ENCODE results near the gene MAN1C1.

MAN1C1 gene

GRCh38 chr1:25653558-25653957, 37.0 kb downstream of the MAN1C1 start:
- no peak overlapping the region for H2BK120ac ChIP-seq (ENCODE audit: low read depth, low read length)
- no peak overlapping the region for H3K9ac ChIP-seq (ENCODE audit: low read depth, low read length, poor library complexity)
- no peak overlapping the region for H2BK15ac ChIP-seq (ENCODE audit: low read length)
- H2BK12ac ChIP-seq (ENCODE audit: low read length), result no peak overlapping the region
- H3K4me2 ChIP-seq (ENCODE audit: insufficient read depth, low read length, poor library complexity, severe bottlenecking), result no peak overlapping the region
- WGBS, 2 donors (ENCODE audit: extremely low coverage in 2 of 2, insufficient read length in 2 of 2, insufficient replicate concordance in 1 of 2), result no CpG with 5 or more reads among the region's 10 CpGs
- H3K79me1 ChIP-seq (ENCODE audit: low read depth, low read length), result no peaks in the 10 kb centered on the region
- H3K9me3 ChIP-seq (replicated peaks in 1 of 2; ENCODE audit: control insufficient read depth in 2 of 2, insufficient read depth in 1 of 2, low read depth in 1 of 2, low read length in 2 of 2), result no peaks in the 10 kb centered on the region
- H3K23ac ChIP-seq (ENCODE audit: low read depth, low read length, poor library complexity), result no peak overlapping the region
- no peak overlapping the region for H3K14ac ChIP-seq (ENCODE audit: low read length)
- DNase-seq (ENCODE audit: low spot score), result no peak
- no peak overlapping the region for H3K18ac ChIP-seq (ENCODE audit: low read length)
- H3K4ac ChIP-seq (ENCODE audit: low read length), result no peak overlapping the region
- H4K91ac ChIP-seq (ENCODE audit: low read depth, low read length, poor library complexity), result no peak overlapping the region
- H2BK5ac ChIP-seq (ENCODE audit: low read length), result no peak overlapping the region
- H3K36me3 ChIP-seq (replicated peaks in 1 of 2; ENCODE audit: control insufficient read depth in 2 of 2, insufficient read depth in 2 of 2, low read length in 2 of 2), result no peaks in the 10 kb centered on the region
- H3K27ac ChIP-seq (replicated peaks; ENCODE audit: low read length), result no peak overlapping the region
- no peak overlapping the region for H3K4me3 ChIP-seq (ENCODE audit: low read length in 2 of 2)
- H2AK5ac ChIP-seq (ENCODE audit: low read depth, low read length), result no peak overlapping the region
- no peak overlapping the region for H2AFZ ChIP-seq (ENCODE audit: low read length)
- no peak overlapping the region for H4K8ac ChIP-seq (ENCODE audit: low read depth, low read length)
- peaks cover 17 to 20% of the 10 kb centered on the region in 2 donors for H3K4me1 ChIP-seq (ENCODE audit: control insufficient read depth in 2 of 2, insufficient read depth in 1 of 2, low read depth in 1 of 2, low read length in 2 of 2)
- H3K27me3 ChIP-seq (ENCODE audit: control insufficient read depth in 3 of 3, insufficient read depth in 3 of 3, low read depth in 1 of 3, low read length in 3 of 3), result no peaks in the 10 kb centered on the region

GRCh38 chr1:25654109-25654660, 37.6 kb downstream of the MAN1C1 start:
- Histone ChIP-seq H3K4me3 (ENCODE audit: low read length in 2 of 2) (no peak overlapping the region), H3K4me2 (ENCODE audit: insufficient read depth, low read length, poor library complexity, severe bottlenecking) (no peak overlapping the region), H3K4ac (ENCODE audit: low read length) (no peak overlapping the region), H3K27ac (replicated peaks; ENCODE audit: low read length) (no peak overlapping the region), H3K4me1 (ENCODE audit: control insufficient read depth in 2 of 2, insufficient read depth in 1 of 2, low read depth in 1 of 2, low read length in 2 of 2) (peaks cover 11 to 14% of the 10 kb centered on the region in 2 donors), H3K9me3 (replicated peaks in 1 of 2; ENCODE audit: control insufficient read depth in 2 of 2, insufficient read depth in 1 of 2, low read depth in 1 of 2, low read length in 2 of 2) (no peaks in the 10 kb centered on the region), H3K18ac (ENCODE audit: low read length) (no peak overlapping the region), H2AK5ac (ENCODE audit: low read depth, low read length) (no peak overlapping the region), H3K27me3 (ENCODE audit: control insufficient read depth in 3 of 3, insufficient read depth in 3 of 3, low read depth in 1 of 3, low read length in 3 of 3) (no peaks in the 10 kb centered on the region), H2BK12ac (ENCODE audit: low read length) (no peak overlapping the region), H3K9ac (ENCODE audit: low read depth, low read length, poor library complexity) (no peak overlapping the region), H3K23ac (ENCODE audit: low read depth, low read length, poor library complexity) (no peak overlapping the region), H2AFZ (ENCODE audit: low read length) (no peak overlapping the region), H3K79me1 (ENCODE audit: low read depth, low read length) (no peaks in the 10 kb centered on the region), H4K91ac (ENCODE audit: low read depth, low read length, poor library complexity) (no peak overlapping the region), H3K36me3 (replicated peaks in 1 of 2; ENCODE audit: control insufficient read depth in 2 of 2, insufficient read depth in 2 of 2, low read length in 2 of 2) (no peaks in the 10 kb centered on the region), H2BK5ac (ENCODE audit: low read length) (no peak overlapping the region), H3K14ac (ENCODE audit: low read length) (no peak overlapping the region), H2BK15ac (ENCODE audit: low read length) (no peak overlapping the region), H2BK120ac (ENCODE audit: low read depth, low read length) (no peak overlapping the region), H4K8ac (ENCODE audit: low read depth, low read length) (no peak overlapping the region)
- WGBS, 2 donors (ENCODE audit: extremely low coverage in 2 of 2, insufficient read length in 2 of 2, insufficient replicate concordance in 1 of 2), result no CpG with 5 or more reads among the region's 6 CpGs
- no peak for DNase-seq (ENCODE audit: low spot score)

GRCh38 chr1:25657121-25657882, 40.7 kb downstream of the MAN1C1 start:
- H3K9ac ChIP-seq (ENCODE audit: low read depth, low read length, poor library complexity), result no peak overlapping the region
- H2BK120ac ChIP-seq (ENCODE audit: low read depth, low read length), result no peak overlapping the region
- H3K9me3 ChIP-seq (replicated peaks in 1 of 2; ENCODE audit: control insufficient read depth in 2 of 2, insufficient read depth in 1 of 2, low read depth in 1 of 2, low read length in 2 of 2), result no peaks in the 10 kb centered on the region
- H3K4me1 ChIP-seq (ENCODE audit: control insufficient read depth in 2 of 2, insufficient read depth in 1 of 2, low read depth in 1 of 2, low read length in 2 of 2), result peaks cover 10 to 12% of the 10 kb centered on the region in 2 donors
- H2AK5ac ChIP-seq (ENCODE audit: low read depth, low read length), result no peak overlapping the region
- no CpG with 5 or more reads among the region's 6 CpGs for WGBS, 2 donors (ENCODE audit: extremely low coverage in 2 of 2, insufficient read length in 2 of 2, insufficient replicate concordance in 1 of 2)
- H2BK15ac ChIP-seq (ENCODE audit: low read length), result no peak overlapping the region
- no peak overlapping the region for H3K18ac ChIP-seq (ENCODE audit: low read length)
- H2BK12ac ChIP-seq (ENCODE audit: low read length), result no peak overlapping the region
- H3K23ac ChIP-seq (ENCODE audit: low read depth, low read length, poor library complexity), result no peak overlapping the region
- no peak overlapping the region for H2BK5ac ChIP-seq (ENCODE audit: low read length)
- H3K4me2 ChIP-seq (ENCODE audit: insufficient read depth, low read length, poor library complexity, severe bottlenecking), result no peak overlapping the region
- no peak overlapping the region for H4K91ac ChIP-seq (ENCODE audit: low read depth, low read length, poor library complexity)
- no peak overlapping the region for H3K27ac ChIP-seq (replicated peaks; ENCODE audit: low read length)
- no peaks in the 10 kb centered on the region for H3K79me1 ChIP-seq (ENCODE audit: low read depth, low read length)
- no peaks in the 10 kb centered on the region for H3K36me3 ChIP-seq (replicated peaks in 1 of 2; ENCODE audit: control insufficient read depth in 2 of 2, insufficient read depth in 2 of 2, low read length in 2 of 2)
- H2AFZ ChIP-seq (ENCODE audit: low read length), result no peak overlapping the region
- H3K4me3 ChIP-seq (ENCODE audit: low read length in 2 of 2), result no peak overlapping the region
- no peak overlapping the region for H3K14ac ChIP-seq (ENCODE audit: low read length)
- no peaks in the 10 kb centered on the region for H3K27me3 ChIP-seq (ENCODE audit: control insufficient read depth in 3 of 3, insufficient read depth in 3 of 3, low read depth in 1 of 3, low read length in 3 of 3)
- no peak overlapping the region for H3K4ac ChIP-seq (ENCODE audit: low read length)
- no peak overlapping the region for H4K8ac ChIP-seq (ENCODE audit: low read depth, low read length)
- DNase-seq (ENCODE audit: low spot score), result no peak

- H2BK12ac ChIP-seq (ENCODE audit: low read length), result no peak overlapping the region
- H2AFZ ChIP-seq (ENCODE audit: low read length), result no peak overlapping the region
- no peak overlapping the region for H2BK15ac ChIP-seq (ENCODE audit: low read length)
- no peak overlapping the region for H3K4ac ChIP-seq (ENCODE audit: low read length)
- H3K4me1 ChIP-seq (ENCODE audit: control insufficient read depth in 2 of 2, insufficient read depth in 1 of 2, low read depth in 1 of 2, low read length in 2 of 2), result peaks cover 10 to 12% of the 10 kb centered on the region in 2 donors
- H3K27me3 ChIP-seq (ENCODE audit: control insufficient read depth in 3 of 3, insufficient read depth in 3 of 3, low read depth in 1 of 3, low read length in 3 of 3), result no peaks in the 10 kb centered on the region
- no peak overlapping the region for H2AK5ac ChIP-seq (ENCODE audit: low read depth, low read length)
- no peak for DNase-seq (ENCODE audit: low spot score)
- H3K36me3 ChIP-seq (replicated peaks in 1 of 2; ENCODE audit: control insufficient read depth in 2 of 2, insufficient read depth in 2 of 2, low read length in 2 of 2), result no peaks in the 10 kb centered on the region
- no peak overlapping the region for H2BK5ac ChIP-seq (ENCODE audit: low read length)
- no peaks in the 10 kb centered on the region for H3K79me1 ChIP-seq (ENCODE audit: low read depth, low read length)
- H3K4me2 ChIP-seq (ENCODE audit: insufficient read depth, low read length, poor library complexity, severe bottlenecking), result no peak overlapping the region
- no peak overlapping the region for H4K8ac ChIP-seq (ENCODE audit: low read depth, low read length)
- H3K27ac ChIP-seq (replicated peaks; ENCODE audit: low read length), result no peak overlapping the region
- no peak overlapping the region for H3K4me3 ChIP-seq (ENCODE audit: low read length in 2 of 2)
- H3K18ac ChIP-seq (ENCODE audit: low read length), result no peak overlapping the region
- no peak overlapping the region for H3K9ac ChIP-seq (ENCODE audit: low read depth, low read length, poor library complexity)
- H3K9me3 ChIP-seq (replicated peaks in 1 of 2; ENCODE audit: control insufficient read depth in 2 of 2, insufficient read depth in 1 of 2, low read depth in 1 of 2, low read length in 2 of 2), result no peaks in the 10 kb centered on the region
- peak overlapping the region; percentile 66 for H3K14ac ChIP-seq (ENCODE audit: low read length)
- H4K91ac ChIP-seq (ENCODE audit: low read depth, low read length, poor library complexity), result no peak overlapping the region
- no peak overlapping the region for H3K23ac ChIP-seq (ENCODE audit: low read depth, low read length, poor library complexity)
- H2BK120ac ChIP-seq (ENCODE audit: low read depth, low read length), result no peak overlapping the region
- no CpG with 5 or more reads among the region's 11 CpGs for WGBS, 2 donors (ENCODE audit: extremely low coverage in 2 of 2, insufficient read length in 2 of 2, insufficient replicate concordance in 1 of 2)
Observed at GRCh38 chr1:25657883-25658760, 41.5 kb downstream of the MAN1C1 start.
